Retinal pigment epithelial cell (primary cell): Measurements from ENCODE around the gene CAPN1.
A peak's percentile ranks its signal among the peaks of the same experiment; 100 is the strongest.

Experiments used
- DNase-seq: peaks from one replicate; pipeline ENCODE4 v3.0.0-alpha.2; 2010; ENCODE audit warnings: low read depth
- H3K4me3 ChIP-seq: 2 replicates; pipeline ENCODE4 v1.5.1; 2011; ENCODE audit warnings: mild to moderate bottlenecking, low read length, control low read depth, moderate library complexity
- TF ChIP-seq, protein P1 (sequence below): conservative IDR thresholded peaks from 2 replicates; pipeline ENCODE4 v1.5.1; 2011; ENCODE audit warnings: low read depth, low read length, control low read depth, inconsistent platforms

CAPN1 gene

DNA sequence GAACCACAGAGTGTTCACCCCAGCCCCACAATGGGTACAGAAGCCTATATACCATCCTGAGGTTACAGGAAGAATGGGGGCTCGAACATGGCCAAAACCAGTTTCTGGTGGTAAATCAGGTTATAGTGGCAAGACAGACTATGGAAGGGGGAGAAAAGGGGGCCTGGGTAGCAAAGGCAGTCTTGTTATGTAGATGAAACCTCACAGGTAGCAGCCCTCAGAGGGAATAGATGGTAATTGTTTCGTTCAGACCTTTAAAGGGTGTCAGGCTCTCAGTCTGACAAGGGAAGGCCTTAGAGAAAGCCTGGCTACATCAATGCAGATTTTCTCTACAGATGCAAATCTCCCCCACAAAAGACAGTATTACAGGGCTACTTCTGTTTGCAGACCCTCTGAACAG lies 3.4 kb downstream of the CAPN1 start:
- H3K4me3 ChIP-seq: no peak overlapping the region
- TF ChIP-seq, protein P1, sequence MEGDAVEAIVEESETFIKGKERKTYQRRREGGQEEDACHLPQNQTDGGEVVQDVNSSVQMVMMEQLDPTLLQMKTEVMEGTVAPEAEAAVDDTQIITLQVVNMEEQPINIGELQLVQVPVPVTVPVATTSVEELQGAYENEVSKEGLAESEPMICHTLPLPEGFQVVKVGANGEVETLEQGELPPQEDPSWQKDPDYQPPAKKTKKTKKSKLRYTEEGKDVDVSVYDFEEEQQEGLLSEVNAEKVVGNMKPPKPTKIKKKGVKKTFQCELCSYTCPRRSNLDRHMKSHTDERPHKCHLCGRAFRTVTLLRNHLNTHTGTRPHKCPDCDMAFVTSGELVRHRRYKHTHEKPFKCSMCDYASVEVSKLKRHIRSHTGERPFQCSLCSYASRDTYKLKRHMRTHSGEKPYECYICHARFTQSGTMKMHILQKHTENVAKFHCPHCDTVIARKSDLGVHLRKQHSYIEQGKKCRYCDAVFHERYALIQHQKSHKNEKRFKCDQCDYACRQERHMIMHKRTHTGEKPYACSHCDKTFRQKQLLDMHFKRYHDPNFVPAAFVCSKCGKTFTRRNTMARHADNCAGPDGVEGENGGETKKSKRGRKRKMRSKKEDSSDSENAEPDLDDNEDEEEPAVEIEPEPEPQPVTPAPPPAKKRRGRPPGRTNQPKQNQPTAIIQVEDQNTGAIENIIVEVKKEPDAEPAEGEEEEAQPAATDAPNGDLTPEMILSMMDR: no peak
- DNase-seq: no peak

DNA sequence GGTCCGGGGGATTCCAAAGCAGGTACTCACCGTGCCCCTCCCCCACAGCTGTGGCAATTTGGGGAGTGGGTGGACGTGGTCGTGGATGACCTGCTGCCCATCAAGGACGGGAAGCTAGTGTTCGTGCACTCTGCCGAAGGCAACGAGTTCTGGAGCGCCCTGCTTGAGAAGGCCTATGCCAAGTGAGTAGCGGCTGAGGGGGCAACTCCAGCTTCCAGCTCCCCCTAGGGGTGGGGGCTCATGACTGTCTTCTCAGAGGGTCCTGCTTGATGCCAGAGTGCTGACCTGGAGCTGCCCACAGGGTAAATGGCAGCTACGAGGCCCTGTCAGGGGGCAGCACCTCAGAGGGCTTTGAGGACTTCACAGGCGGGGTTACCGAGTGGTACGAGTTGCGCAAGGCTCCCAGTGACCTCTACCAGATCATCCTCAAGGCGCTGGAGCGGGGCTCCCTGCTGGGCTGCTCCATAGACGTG lies 4.2 kb downstream of the CAPN1 start:
- H3K4me3 ChIP-seq: no peak overlapping the region
- no peak for DNase-seq
- TF ChIP-seq, protein P1: peak; percentile 19

DNA sequence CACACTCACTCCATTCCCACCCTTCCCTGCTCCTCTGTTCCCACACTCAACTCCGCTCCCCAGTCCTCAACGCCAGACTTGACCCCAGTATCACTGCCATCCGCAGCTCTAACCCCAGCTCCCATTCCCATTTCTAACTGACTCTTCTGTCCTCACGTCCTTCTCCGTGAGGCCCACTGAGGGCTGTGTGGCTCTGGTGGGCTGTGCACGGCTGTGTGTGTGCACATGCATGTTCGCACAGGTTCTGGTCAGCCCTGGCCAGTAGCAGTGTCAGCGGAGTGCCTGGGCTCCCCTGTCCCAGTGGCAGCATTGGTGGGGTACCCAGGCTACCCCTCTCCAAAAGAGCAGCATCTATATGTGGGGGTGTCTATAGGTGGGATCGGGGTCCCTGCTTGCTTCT lies 5.0 kb downstream of the CAPN1 start:
- TF ChIP-seq, protein P1: no peak
- H3K4me3 ChIP-seq: no peak overlapping the region
- no peak for DNase-seq

DNA sequence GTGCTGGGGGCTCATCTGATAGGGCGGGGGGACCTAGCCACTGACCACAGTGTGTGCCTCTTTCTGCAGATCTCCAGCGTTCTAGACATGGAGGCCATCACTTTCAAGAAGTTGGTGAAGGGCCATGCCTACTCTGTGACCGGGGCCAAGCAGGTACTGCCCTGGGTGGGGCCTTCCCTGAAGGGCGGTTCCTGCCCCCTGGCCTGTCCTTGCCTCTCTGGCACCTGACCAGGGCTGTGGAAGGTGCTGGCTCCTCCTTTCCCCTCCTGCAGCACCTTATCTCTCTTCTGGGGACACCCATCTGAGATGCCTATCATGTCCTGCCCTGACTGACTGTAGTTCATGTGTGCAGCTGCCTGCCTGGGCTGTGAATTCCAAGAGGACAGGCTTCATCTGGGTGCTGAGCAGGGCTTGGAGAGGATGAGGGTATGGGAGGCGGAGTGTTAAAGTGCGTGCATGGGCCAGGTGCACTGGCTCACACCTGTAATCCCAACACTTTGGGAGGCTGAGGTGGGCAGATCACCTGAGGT lies 5.5 kb downstream of the CAPN1 start:
- TF ChIP-seq, protein P1: no peak
- no peak overlapping the region for H3K4me3 ChIP-seq
- no peak for DNase-seq

DNA sequence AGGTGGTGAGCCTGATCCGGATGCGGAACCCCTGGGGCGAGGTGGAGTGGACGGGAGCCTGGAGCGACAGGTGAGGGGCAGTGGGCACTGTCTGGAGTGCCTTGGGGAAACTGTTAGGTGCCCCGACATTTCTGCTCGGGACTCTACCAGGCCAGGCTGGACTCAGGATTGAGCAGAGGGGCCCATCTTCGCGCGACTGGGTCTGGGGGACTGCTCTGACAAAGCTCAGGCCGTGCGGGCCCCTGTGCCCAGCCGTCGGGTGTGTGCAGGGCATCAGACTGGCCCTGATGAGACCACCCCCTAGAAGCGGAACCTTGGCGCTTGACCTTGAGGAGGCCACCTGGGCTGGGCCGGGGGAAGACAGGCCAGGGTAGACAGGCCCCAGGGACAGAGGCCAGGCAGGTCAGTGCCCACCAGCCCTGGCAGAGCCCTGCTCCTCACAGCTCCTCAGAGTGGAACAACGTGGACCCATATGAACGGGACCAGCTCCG lies 6.3 kb downstream of the CAPN1 start:
- no peak overlapping the region for H3K4me3 ChIP-seq
- DNase-seq: no peak
- TF ChIP-seq, protein P1: no peak

DNA sequence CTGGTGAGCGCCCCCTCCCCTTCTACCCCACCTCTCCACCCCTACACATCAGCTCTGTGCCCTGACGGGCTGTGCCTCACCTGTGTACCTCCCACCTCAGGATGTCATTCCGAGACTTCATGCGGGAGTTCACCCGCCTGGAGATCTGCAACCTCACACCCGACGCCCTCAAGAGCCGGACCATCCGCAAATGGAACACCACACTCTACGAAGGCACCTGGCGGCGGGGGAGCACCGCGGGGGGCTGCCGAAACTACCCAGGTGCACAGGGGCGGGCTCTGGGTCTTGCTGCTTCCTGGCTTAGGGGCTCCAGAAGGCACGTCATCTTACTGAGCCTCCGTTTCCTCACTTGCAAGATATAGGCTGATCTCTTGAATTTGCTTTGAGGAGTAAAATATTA lies 6.8 kb downstream of the CAPN1 start:
- TF ChIP-seq, protein P1: no peak
- H3K4me3 ChIP-seq: no peak overlapping the region

DNA sequence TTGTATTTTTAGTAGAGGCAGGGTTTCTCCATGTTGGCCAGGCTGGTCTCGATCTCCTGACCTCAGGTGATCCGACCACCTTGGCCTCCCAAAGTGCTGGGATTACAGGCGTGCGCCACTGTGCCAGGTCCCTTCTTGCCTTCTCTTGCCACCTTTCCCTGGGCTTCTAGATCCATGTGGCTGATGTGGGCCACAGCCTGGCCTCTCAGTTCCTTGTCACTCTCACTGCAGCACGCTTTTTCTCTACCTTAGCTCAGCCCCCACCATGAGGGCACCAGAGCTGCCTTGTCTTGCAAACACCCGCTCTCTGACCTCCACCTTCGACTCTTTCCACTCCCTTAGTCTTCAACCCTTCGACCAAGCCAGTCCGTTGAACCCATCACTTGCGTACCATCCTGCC lies 7.5 kb downstream of the CAPN1 start:
- DNase-seq: no peak
- H3K4me3 ChIP-seq: no peak overlapping the region
- TF ChIP-seq, protein P1: no peak

More for the DNA sequence above, 6.8 kb downstream of the CAPN1 start:
- no peak for DNase-seq
